WTC11 (cell line): ENCODE measurements around the gene SLC45A1. TPM values are rescaled to one million over a fixed set of nuclear protein-coding genes. Genes with fewer than 3 reads are reported as not detected.
A peak's percentile ranks its signal among the peaks of the same experiment; 100 is the strongest.

ENCODE experiments used
- ATAC-seq: fragments of 200-7000 bp; cut with Tn5 transposase; 2 replicates; pipeline ENCODE4 v1.10.0; 2021; ENCODE audit warnings: mild to moderate bottlenecking, moderate library complexity
- CTCF ChIA-PET: fragments of 300-600 bp; sonication (Branson Sonifier 250); formaldehyde crosslinking; loops from one replicate; lab custom pipeline; 2021; ENCODE audit warnings: antibody characterized with exemption; lab: Charles Lee
- POLR2A ChIA-PET: fragments of 350-600 bp; sonication (Branson Sonifier 250); formaldehyde crosslinking; loops from one replicate; lab custom pipeline; 2021; ENCODE audit warnings: antibody characterized with exemption; lab: Charles Lee
- DNase-seq: peaks from one replicate; pipeline ENCODE4 v3.0.0; 2021; ENCODE audit warnings: low spot score
- H3K27ac Mint-ChIP-seq: 2 replicates; pipeline ENCODE4 v1.8.0; 2021; ENCODE audit warnings: mixed read lengths
- H3K27me3 Mint-ChIP-seq: 2 replicates; pipeline ENCODE4 v1.8.0; 2021; ENCODE audit warnings: low read depth, mild to moderate bottlenecking, moderate library complexity, mixed read lengths
- H3K36me3 Mint-ChIP-seq: 2 replicates; pipeline ENCODE4 v1.8.0; 2021; ENCODE audit warnings: mixed read lengths
- H3K4me1 Mint-ChIP-seq: 2 replicates; pipeline ENCODE4 v1.8.0; 2022; ENCODE audit warnings: mixed read lengths
- H3K4me3 Mint-ChIP-seq: 2 replicates; pipeline ENCODE4 v1.8.0; 2021; ENCODE audit warnings: mild to moderate bottlenecking, moderate library complexity, mixed read lengths
- H3K9me3 Mint-ChIP-seq: 2 replicates; pipeline ENCODE4 v1.8.0; 2021; ENCODE audit warnings: mixed read lengths
- CBFB ChIP-seq: sonication (generic); formaldehyde crosslinking; IDR thresholded peaks from 2 replicates; pipeline ENCODE4 v1.8.1; 2022; ENCODE audit warnings: mild to moderate bottlenecking, low read depth, missing genetic modification reagents
- SP1 ChIP-seq: sonication (generic); formaldehyde crosslinking; conservative IDR thresholded peaks from 2 replicates; pipeline ENCODE4 v1.8.1; 2022; ENCODE audit warnings: missing genetic modification reagents
- TP53 ChIP-seq: sonication (generic); formaldehyde crosslinking; IDR thresholded peaks from 2 replicates; pipeline ENCODE4 v1.8.1; 2023; ENCODE audit warnings: mild to moderate bottlenecking, missing genetic modification reagents
- total RNA-seq: library from RNA; stranded (reverse); gene quantifications from 3 replicates; pipeline ENCODE4 v1.2.3, GENCODE V29; 2021
- TF ChIP-seq, protein P1 (sequence below): sonication (generic); formaldehyde crosslinking; IDR thresholded peaks from 2 replicates; pipeline ENCODE4 v1.8.0; 2022; ENCODE audit warnings: mild to moderate bottlenecking, missing genetic modification reagents
- TF ChIP-seq, protein P2 (sequence below): sonication (generic); formaldehyde crosslinking; IDR thresholded peaks from 2 replicates; pipeline ENCODE4 v1.8.0; 2023; ENCODE audit warnings: missing genetic modification reagents
- TF ChIP-seq, protein P3 (sequence below): sonication (generic); formaldehyde crosslinking; IDR thresholded peaks from 2 replicates; pipeline ENCODE4 v1.8.0; 2023; ENCODE audit warnings: missing genetic modification reagents, mild to moderate bottlenecking, borderline replicate concordance
- TF ChIP-seq, protein P4 (sequence below): fragments of 250-450 bp; sonication (Bioruptor Pico); IDR thresholded peaks from 2 replicates; pipeline ENCODE4 v1.8.0; 2021; ENCODE audit warnings: mild to moderate bottlenecking
- TF ChIP-seq, protein P5 (sequence below): fragments of 250-450 bp; sonication (Bioruptor Pico); IDR thresholded peaks from 2 replicates; pipeline ENCODE4 v1.9.0; 2021; ENCODE audit warnings: mild to moderate bottlenecking
- TF ChIP-seq, protein P6 (sequence below): sonication (generic); formaldehyde crosslinking; IDR thresholded peaks from 2 replicates; pipeline ENCODE4 v1.8.0; 2022; ENCODE audit warnings: missing genetic modification reagents
- TF ChIP-seq, protein P7 (sequence below): sonication (generic); formaldehyde crosslinking; IDR thresholded peaks from 2 replicates; pipeline ENCODE4 v1.8.1; 2022; ENCODE audit warnings: low read depth, missing genetic modification reagents, borderline replicate concordance
- TF ChIP-seq, protein P8 (sequence below): fragments of 200-600 bp; IDR thresholded peaks from 2 replicates; pipeline ENCODE4 v1.8.0; 2022; ENCODE audit warnings: antibody characterized with exemption

SLC45A1 gene
- total RNA-seq, 1 experiment from 2014 or later, result 2.3 TPM

DNA sequence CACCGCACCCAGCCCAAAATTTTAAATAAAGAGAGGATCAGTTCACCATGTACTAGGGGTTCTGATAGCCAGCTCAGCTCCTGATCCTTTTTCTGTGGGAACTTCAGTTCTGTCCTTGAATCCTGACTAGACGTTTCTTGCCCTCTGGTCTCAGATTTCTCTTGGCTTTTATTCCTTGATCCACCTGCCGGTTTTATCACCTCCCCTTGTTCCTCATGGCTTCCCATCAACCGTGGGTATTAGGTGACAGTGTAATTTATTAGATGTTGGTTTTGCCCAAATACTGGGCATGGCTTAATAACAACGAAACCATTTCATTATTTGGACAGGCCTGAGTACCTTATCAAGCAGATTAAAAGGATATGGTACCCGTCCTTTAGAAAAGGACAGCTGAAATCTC lies 22.5 kb downstream of the SLC45A1 start (continued):
- TF ChIP-seq, protein P1, sequence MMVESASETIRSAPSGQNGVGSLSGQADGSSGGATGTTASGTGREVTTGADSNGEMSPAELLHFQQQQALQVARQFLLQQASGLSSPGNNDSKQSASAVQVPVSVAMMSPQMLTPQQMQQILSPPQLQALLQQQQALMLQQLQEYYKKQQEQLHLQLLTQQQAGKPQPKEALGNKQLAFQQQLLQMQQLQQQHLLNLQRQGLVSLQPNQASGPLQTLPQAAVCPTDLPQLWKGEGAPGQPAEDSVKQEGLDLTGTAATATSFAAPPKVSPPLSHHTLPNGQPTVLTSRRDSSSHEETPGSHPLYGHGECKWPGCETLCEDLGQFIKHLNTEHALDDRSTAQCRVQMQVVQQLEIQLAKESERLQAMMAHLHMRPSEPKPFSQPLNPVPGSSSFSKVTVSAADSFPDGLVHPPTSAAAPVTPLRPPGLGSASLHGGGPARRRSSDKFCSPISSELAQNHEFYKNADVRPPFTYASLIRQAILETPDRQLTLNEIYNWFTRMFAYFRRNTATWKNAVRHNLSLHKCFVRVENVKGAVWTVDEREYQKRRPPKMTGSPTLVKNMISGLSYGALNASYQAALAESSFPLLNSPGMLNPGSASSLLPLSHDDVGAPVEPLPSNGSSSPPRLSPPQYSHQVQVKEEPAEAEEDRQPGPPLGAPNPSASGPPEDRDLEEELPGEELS (CRISPR knock-in tag), result no peak
- TF ChIP-seq, protein P2, sequence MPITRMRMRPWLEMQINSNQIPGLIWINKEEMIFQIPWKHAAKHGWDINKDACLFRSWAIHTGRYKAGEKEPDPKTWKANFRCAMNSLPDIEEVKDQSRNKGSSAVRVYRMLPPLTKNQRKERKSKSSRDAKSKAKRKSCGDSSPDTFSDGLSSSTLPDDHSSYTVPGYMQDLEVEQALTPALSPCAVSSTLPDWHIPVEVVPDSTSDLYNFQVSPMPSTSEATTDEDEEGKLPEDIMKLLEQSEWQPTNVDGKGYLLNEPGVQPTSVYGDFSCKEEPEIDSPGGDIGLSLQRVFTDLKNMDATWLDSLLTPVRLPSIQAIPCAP (CRISPR knock-in tag), result no peak
- TF ChIP-seq TP53 (CRISPR knock-in tag), result no peak
- TF ChIP-seq, protein P3, sequence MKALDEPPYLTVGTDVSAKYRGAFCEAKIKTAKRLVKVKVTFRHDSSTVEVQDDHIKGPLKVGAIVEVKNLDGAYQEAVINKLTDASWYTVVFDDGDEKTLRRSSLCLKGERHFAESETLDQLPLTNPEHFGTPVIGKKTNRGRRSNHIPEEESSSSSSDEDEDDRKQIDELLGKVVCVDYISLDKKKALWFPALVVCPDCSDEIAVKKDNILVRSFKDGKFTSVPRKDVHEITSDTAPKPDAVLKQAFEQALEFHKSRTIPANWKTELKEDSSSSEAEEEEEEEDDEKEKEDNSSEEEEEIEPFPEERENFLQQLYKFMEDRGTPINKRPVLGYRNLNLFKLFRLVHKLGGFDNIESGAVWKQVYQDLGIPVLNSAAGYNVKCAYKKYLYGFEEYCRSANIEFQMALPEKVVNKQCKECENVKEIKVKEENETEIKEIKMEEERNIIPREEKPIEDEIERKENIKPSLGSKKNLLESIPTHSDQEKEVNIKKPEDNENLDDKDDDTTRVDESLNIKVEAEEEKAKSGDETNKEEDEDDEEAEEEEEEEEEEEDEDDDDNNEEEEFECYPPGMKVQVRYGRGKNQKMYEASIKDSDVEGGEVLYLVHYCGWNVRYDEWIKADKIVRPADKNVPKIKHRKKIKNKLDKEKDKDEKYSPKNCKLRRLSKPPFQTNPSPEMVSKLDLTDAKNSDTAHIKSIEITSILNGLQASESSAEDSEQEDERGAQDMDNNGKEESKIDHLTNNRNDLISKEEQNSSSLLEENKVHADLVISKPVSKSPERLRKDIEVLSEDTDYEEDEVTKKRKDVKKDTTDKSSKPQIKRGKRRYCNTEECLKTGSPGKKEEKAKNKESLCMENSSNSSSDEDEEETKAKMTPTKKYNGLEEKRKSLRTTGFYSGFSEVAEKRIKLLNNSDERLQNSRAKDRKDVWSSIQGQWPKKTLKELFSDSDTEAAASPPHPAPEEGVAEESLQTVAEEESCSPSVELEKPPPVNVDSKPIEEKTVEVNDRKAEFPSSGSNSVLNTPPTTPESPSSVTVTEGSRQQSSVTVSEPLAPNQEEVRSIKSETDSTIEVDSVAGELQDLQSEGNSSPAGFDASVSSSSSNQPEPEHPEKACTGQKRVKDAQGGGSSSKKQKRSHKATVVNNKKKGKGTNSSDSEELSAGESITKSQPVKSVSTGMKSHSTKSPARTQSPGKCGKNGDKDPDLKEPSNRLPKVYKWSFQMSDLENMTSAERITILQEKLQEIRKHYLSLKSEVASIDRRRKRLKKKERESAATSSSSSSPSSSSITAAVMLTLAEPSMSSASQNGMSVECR (CRISPR knock-in tag), result no peak

DNA sequence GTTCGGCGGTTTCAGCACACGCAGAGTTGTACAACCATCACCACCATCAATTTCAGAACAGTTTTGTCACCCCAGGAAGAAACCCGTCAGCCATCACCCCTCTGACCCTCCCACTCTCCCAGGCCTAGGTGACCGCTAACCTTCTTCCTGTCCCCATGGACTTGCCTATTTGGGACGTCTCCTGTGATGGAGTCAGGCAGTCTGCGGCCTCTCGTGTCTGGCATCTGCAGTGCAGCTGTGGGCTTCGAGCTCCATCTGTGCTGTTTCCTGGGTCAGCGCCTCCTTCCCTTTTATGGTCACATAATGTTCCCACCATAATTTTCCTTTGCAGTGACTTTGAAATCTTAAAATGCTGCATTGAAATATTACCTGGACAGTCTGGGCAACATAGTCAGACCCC lies 24.4 kb downstream of the SLC45A1 start:
- H3K27ac Mint-ChIP-seq, result no peak overlapping the region
- CTCF ChIA-PET, result no interaction called here
- POLR2A ChIA-PET, result no interaction called here

DNA sequence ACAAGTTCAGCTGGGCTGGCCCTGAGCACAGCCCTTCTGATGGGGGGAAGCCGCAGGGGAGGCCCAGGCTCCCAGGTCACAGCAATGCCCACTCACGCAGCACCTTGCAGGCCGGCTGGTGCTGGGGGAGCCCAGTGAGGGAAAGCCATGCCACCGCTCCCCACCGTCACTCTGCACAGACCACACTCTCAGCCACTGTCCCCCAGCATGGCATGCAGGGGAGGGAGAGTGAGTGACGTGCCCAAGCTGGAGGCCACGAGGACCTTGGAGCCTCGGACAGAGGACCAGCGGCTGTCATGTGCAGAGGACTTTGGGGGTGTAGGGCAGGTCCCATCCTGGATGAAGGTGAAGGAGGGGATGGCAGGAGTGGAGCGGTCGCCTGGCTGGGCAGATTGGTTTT lies 25.1 kb downstream of the SLC45A1 start:
- H3K27ac Mint-ChIP-seq, result no peak overlapping the region
- DNase-seq (no peak), ATAC-seq (no peak)
- no peaks in the 10 kb centered on the region for H3K9me3 Mint-ChIP-seq
- ChIA-PET CTCF (interaction anchor here (0.8 to 1.0 kb wide), 3 partner anchors 10 to 368 kb away, joined by 3 to 4 read pairs (median 3); no protein-coding TSS in a partner anchor), POLR2A (no interaction called here)
- H3K27me3 Mint-ChIP-seq, result no peaks in the 10 kb centered on the region
- no peaks in the 10 kb centered on the region for H3K36me3 Mint-ChIP-seq
- TF ChIP-seq, protein P4, sequence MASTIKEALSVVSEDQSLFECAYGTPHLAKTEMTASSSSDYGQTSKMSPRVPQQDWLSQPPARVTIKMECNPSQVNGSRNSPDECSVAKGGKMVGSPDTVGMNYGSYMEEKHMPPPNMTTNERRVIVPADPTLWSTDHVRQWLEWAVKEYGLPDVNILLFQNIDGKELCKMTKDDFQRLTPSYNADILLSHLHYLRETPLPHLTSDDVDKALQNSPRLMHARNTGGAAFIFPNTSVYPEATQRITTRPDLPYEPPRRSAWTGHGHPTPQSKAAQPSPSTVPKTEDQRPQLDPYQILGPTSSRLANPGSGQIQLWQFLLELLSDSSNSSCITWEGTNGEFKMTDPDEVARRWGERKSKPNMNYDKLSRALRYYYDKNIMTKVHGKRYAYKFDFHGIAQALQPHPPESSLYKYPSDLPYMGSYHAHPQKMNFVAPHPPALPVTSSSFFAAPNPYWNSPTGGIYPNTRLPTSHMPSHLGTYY (CRISPR knock-in tag), result no peak
- TF ChIP-seq CBFB (CRISPR knock-in tag), result no peak
- TF ChIP-seq, protein P5, sequence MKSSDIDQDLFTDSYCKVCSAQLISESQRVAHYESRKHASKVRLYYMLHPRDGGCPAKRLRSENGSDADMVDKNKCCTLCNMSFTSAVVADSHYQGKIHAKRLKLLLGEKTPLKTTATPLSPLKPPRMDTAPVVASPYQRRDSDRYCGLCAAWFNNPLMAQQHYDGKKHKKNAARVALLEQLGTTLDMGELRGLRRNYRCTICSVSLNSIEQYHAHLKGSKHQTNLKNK (CRISPR knock-in tag), result no peak
- H3K4me1 Mint-ChIP-seq, result no peaks in the 10 kb centered on the region
- no peak overlapping the region for H3K4me3 Mint-ChIP-seq

More for the DNA sequence above, 24.4 kb downstream of the SLC45A1 start:
- Mint-ChIP-seq H3K4me3 (no peak overlapping the region), H3K9me3 (no peaks in the 10 kb centered on the region), H3K4me1 (no peaks in the 10 kb centered on the region), H3K36me3 (no peaks in the 10 kb centered on the region), H3K27me3 (no peaks in the 10 kb centered on the region)
- TF ChIP-seq SP1 (CRISPR knock-in tag), result no peak
- DNase-seq (no peak), ATAC-seq (no peak)

DNA sequence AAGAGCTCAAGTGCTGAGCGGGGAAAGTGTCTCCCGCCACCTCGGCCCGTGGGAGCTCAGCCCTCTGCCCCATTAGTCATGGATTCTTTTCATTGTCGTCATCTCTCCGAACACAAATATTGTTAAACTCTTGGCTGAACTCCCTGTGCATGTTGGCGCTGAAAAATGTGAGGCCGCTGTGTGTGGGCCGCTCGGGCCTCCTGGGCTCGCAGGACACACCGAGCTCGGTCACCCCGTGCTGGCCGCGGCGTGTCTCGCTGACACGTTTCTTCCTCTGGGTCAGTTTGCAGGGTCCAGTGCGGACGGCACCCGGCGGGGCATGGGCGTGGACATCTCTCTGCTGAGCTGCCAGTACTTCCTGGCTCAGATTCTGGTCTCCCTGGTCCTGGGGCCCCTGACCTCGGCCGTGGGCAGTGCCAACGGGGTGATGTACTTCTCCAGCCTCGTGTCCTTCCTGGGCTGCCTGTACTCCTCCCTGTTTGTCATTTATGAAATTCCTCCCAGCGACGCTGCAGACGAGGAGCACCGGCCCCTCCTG lies 25.6 kb downstream of the SLC45A1 start:
- no peak overlapping the region for H3K4me3 Mint-ChIP-seq
- no peak for ATAC-seq
- H3K27ac Mint-ChIP-seq, result 0 out of 2 replicates have a peak overlapping the region, but pooled peaks have one; percentile 27
- no peak for DNase-seq
- no peaks in the 10 kb centered on the region for H3K9me3 Mint-ChIP-seq
- H3K27me3 Mint-ChIP-seq, result no peaks in the 10 kb centered on the region
- peaks cover under 1% of the 10 kb centered on the region; the same call in 1 of the 2 replicates for H3K4me1 Mint-ChIP-seq
- POLR2A ChIA-PET, result no interaction called here
- no peaks in the 10 kb centered on the region for H3K36me3 Mint-ChIP-seq
- CTCF ChIA-PET, result interaction anchor here (0.8 to 1.0 kb wide), 4 partner anchors 9 to 368 kb away, joined by 3 to 4 read pairs (median 4); no protein-coding TSS in a partner anchor
- TF ChIP-seq, protein P6, sequence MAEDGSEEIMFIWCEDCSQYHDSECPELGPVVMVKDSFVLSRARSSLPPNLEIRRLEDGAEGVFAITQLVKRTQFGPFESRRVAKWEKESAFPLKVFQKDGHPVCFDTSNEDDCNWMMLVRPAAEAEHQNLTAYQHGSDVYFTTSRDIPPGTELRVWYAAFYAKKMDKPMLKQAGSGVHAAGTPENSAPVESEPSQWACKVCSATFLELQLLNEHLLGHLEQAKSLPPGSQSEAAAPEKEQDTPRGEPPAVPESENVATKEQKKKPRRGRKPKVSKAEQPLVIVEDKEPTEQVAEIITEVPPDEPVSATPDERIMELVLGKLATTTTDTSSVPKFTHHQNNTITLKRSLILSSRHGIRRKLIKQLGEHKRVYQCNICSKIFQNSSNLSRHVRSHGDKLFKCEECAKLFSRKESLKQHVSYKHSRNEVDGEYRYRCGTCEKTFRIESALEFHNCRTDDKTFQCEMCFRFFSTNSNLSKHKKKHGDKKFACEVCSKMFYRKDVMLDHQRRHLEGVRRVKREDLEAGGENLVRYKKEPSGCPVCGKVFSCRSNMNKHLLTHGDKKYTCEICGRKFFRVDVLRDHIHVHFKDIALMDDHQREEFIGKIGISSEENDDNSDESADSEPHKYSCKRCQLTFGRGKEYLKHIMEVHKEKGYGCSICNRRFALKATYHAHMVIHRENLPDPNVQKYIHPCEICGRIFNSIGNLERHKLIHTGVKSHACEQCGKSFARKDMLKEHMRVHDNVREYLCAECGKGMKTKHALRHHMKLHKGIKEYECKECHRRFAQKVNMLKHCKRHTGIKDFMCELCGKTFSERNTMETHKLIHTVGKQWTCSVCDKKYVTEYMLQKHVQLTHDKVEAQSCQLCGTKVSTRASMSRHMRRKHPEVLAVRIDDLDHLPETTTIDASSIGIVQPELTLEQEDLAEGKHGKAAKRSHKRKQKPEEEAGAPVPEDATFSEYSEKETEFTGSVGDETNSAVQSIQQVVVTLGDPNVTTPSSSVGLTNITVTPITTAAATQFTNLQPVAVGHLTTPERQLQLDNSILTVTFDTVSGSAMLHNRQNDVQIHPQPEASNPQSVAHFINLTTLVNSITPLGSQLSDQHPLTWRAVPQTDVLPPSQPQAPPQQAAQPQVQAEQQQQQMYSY (CRISPR knock-in tag), result no peak
- TF ChIP-seq, protein P7, sequence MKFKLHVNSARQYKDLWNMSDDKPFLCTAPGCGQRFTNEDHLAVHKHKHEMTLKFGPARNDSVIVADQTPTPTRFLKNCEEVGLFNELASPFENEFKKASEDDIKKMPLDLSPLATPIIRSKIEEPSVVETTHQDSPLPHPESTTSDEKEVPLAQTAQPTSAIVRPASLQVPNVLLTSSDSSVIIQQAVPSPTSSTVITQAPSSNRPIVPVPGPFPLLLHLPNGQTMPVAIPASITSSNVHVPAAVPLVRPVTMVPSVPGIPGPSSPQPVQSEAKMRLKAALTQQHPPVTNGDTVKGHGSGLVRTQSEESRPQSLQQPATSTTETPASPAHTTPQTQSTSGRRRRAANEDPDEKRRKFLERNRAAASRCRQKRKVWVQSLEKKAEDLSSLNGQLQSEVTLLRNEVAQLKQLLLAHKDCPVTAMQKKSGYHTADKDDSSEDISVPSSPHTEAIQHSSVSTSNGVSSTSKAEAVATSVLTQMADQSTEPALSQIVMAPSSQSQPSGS (CRISPR knock-in tag), result no peak
- TF ChIP-seq, protein P8, sequence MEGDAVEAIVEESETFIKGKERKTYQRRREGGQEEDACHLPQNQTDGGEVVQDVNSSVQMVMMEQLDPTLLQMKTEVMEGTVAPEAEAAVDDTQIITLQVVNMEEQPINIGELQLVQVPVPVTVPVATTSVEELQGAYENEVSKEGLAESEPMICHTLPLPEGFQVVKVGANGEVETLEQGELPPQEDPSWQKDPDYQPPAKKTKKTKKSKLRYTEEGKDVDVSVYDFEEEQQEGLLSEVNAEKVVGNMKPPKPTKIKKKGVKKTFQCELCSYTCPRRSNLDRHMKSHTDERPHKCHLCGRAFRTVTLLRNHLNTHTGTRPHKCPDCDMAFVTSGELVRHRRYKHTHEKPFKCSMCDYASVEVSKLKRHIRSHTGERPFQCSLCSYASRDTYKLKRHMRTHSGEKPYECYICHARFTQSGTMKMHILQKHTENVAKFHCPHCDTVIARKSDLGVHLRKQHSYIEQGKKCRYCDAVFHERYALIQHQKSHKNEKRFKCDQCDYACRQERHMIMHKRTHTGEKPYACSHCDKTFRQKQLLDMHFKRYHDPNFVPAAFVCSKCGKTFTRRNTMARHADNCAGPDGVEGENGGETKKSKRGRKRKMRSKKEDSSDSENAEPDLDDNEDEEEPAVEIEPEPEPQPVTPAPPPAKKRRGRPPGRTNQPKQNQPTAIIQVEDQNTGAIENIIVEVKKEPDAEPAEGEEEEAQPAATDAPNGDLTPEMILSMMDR, result no peak
